Thyroid gland (tissue), 4 donors: Measurements from ENCODE around the gene ZDHHC23.

Experiments used
- CTCF ChIP-seq, 6 experiments: fragments of 200-600 bp in 3 of 6; fragments of 450-650 bp in 3 of 6; sonication (generic) in 3 of 6; IDR thresholded peaks; one replicate each; pipeline ENCODE4 v1.5.1; 2016 to 2019; ENCODE audit warnings: antibody characterized with exemption in 6 of 6, mild to moderate bottlenecking in 2 of 6, inconsistent platforms in 1 of 6, moderate library complexity in 1 of 6
- POLR2A ChIP-seq, 2 donors: fragments of 450-650 bp; IDR thresholded peaks; one replicate each; pipeline ENCODE4 v1.6.1; 2017; ENCODE audit warnings: antibody characterized with exemption in 2 of 2, mild to moderate bottlenecking in 2 of 2, moderate library complexity in 1 of 2

GRCh38 chr3:113968986-113969385, 21.2 kb downstream of the ZDHHC23 start:
- TF ChIP-seq CTCF (IDR thresholded peaks at IDR 0.05): no peak
- TF ChIP-seq POLR2A (IDR thresholded peaks at IDR 0.05): no peak
